Measurements from ENCODE around the gene SLC6A11. TPM values are rescaled to one million over a fixed set of nuclear protein-coding genes. Genes with fewer than 3 reads are reported as not detected.

SLC6A11 gene
- total RNA-seq, 2 donors from 2014 or later = 0.10 TPM; not detected in 1

DNA sequence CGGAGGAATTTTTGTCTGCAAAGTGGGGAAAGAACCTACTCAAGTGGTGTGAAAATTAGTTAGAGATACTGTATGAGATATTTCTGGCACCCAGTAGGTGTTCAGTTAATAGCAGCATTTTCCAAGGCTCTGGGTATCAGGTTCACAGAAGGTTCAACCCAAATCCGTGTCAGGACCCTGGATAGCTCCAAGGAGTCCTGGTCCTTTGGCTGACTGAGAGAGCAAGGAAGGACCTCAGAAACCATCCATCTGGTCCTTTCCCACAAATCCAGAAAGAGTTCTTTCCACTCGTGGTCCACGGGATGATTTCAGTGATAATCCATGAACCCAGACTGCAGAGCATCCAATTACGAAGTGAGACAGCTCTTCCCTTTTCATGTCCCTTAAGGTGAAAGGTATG is 51.4 kb downstream of the SLC6A11 start:
- intact Hi-C loops (cut with DNase I) = no loop called here
- DNase-seq (ENCODE audit: low spot score) = no peak

GRCh38 chr3:10869460-10869859 is 53.4 kb downstream of the SLC6A11 start:
- intact Hi-C loops (cut with DNase I) = no loop called here
- DNase-seq (ENCODE audit: low spot score) = no peak

DNA sequence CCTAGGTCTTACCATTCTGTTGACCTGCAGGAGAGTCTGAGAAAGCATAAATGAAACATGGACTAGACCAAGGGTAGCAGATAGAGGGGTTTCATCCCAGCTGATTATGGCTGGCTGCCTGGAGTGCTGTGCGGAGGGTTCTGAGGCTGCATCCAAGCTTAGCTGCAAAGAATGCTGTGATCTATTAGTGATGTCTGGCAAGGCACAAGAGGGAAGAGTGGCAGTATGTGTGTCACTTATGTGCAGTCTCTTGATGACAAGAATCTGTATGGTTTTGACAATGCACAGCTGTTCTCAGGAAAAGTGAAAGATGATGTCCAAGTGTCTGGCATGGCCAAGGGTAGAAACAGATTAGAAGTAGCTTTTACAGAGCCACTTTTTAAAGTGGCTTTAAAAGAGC is 54.3 kb downstream of the SLC6A11 start:
- intact Hi-C loops (cut with DNase I) = loop anchor here in 1 of 2 donors (5.0 kb wide), 1 partner anchor 1432 kb away; no protein-coding TSS in a partner anchor
- no peak for DNase-seq (ENCODE audit: low spot score)

DNA sequence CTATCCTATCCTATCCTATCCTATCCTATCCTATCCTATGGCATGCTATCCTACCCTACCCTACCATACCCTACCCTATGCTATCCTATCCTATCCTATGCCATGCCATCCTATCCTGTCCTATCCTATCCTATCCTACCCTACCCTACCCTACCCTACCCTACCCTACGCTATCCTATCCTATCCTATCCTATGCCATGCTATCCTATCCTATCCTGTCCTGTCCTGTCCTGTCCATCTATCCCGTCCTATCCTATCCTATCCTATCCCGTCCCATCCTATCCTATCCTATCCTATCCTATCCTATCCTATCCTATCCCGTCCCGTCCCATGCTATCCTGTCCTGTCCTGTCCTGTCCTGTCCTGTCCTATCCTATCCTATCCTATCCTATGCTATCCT is 57.4 kb downstream of the SLC6A11 start:
- no peak for DNase-seq (ENCODE audit: low spot score)
- intact Hi-C loops (cut with DNase I) = loop anchor here in 1 of 2 donors (5.0 kb wide), 1 partner anchor 1429 kb away; no protein-coding TSS in a partner anchor

- no peak for DNase-seq (ENCODE audit: low spot score)
- intact Hi-C loops (cut with DNase I) = no loop called here
Measured at GRCh38 chr3:10875914-10876313, 59.9 kb downstream of the SLC6A11 start.

- intact Hi-C loops (cut with DNase I) = no loop called here
- DNase-seq (ENCODE audit: low spot score) = no peak
Measured at GRCh38 chr3:10876661-10877060, 60.6 kb downstream of the SLC6A11 start.

- intact Hi-C loops (cut with DNase I) = no loop called here
- DNase-seq (ENCODE audit: low spot score) = no peak
Measured at GRCh38 chr3:10882851-10883250, 66.8 kb downstream of the SLC6A11 start.

DNA sequence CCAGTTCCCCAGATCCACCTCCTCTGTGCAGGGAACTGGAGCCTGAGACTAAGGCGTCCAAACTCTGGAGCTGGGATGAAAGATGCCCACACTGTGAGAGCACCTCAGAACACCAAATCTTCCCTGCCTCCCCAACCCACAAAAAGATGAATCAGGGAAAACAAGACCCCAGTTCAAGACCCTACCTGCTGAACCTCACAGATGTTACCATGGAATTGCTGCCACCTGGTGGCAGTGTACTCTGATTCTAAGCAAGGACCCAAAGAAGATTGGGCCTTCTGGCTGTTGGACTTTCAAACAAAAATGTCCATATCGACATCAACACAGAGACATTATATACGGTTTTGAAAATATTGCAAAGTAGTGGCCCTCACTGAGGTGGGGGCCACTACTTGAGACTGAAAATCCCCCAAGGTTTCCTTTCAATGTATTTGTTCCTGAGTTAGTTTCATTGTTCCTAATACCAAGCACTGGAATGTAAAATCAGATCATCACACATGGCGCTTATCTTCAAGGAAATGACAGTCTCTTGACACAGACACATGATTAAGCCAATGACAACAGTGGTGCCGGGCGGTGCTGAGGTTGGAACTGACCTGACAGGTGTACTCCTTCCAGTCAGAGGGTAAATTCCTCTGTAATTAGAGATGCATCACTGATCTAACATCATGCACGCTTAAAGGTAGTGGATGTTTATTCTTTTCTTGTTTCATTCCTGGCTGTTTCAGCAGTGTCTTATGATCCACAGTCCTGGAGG is 67.6 kb downstream of the SLC6A11 start:
- DNase-seq (ENCODE audit: low spot score) = no peak
- intact Hi-C loops (cut with DNase I) = no loop called here

DNA sequence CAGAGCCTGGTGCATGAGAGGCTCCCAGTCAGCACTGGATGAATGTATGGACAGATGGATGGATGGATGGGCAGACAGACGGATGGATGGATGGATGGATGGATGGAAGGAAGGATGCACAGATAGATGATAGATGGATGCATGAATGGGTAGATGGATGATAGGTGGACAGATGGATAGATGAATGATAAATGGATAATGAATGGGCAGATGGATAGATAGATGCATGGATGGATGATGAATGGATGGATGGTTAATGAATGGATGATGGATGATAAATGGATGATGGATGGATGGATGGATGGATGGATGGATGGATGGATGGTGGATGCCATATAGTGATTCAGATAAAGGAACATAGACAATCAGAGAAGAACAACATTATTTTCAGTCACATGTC is 71.0 kb downstream of the SLC6A11 start:
- intact Hi-C loops (cut with DNase I) = no loop called here
- DNase-seq (ENCODE audit: low spot score) = no peak

- intact Hi-C loops (cut with DNase I) = no loop called here
- DNase-seq (ENCODE audit: low spot score) = no peak
Measured at GRCh38 chr3:10888518-10889090, 72.6 kb downstream of the SLC6A11 start.

DNA sequence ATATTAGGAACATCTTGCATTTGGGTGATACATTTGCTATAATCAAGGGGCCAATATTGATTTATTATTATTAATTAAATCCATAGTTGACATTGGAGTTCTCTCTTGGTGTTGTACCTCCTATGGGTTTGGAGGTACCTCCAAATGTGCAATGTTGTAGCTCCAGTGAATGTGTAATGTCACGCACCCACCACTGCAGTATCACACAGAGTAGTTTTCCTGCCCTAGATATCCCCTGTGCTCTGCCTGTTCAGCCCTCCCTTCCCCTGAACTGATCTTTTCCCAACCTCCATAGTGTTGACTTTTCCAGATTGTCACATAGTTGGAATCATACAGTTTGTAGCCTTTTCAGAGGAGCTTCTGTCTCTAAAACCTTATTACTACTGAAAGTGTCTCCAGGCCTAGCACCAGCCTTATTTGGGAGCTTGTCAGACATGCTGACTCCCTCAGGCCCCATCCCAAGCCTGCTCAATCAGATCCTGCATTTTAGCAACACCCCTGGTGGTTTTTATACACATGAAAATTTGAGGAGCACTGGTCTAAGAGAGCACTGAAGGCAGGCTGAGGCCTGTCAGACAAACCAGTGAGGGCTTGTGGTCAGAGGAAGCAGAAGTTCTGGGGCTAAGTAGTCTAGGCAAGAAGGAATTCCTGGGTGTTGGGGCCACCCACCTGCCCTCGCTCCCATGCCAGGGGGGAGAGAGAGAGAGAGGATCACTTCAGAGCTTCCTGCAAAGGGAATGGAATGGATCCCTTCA is 73.4 kb downstream of the SLC6A11 start:
- intact Hi-C loops (cut with DNase I) = no loop called here
- no peak for DNase-seq (ENCODE audit: low spot score)

DNA sequence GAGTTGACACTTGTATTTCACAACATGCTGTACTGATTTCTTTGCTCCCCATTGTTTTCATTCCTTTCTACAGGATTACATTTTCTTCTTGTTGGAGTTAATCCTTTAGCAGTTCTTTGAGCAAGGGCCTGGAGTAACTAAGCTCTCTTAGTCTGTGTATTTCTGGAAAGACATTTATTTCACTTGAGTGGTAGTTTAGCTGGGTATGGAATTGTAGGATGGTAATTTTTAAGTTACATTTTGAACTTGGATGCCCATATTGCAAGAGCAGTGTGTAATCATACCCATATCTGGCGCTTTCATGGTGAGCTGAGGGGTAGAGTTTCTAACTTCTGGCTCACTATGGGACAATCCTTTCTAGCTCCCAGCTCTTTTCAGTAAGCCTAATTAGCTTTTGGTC is 74.6 kb downstream of the SLC6A11 start:
- intact Hi-C loops (cut with DNase I) = no loop called here

GRCh38 chr3:10892622-10893021 is 76.6 kb downstream of the SLC6A11 start:
- DNase-seq (ENCODE audit: low spot score) = no peak
- intact Hi-C loops (cut with DNase I) = no loop called here

More for the DNA sequence above, 74.6 kb downstream of the SLC6A11 start:
- no peak for DNase-seq (ENCODE audit: low spot score)

- no peak for DNase-seq (ENCODE audit: low spot score)
- intact Hi-C loops (cut with DNase I) = no loop called here
Measured at GRCh38 chr3:10901296-10901945, 85.4 kb downstream of the SLC6A11 start.

DNA sequence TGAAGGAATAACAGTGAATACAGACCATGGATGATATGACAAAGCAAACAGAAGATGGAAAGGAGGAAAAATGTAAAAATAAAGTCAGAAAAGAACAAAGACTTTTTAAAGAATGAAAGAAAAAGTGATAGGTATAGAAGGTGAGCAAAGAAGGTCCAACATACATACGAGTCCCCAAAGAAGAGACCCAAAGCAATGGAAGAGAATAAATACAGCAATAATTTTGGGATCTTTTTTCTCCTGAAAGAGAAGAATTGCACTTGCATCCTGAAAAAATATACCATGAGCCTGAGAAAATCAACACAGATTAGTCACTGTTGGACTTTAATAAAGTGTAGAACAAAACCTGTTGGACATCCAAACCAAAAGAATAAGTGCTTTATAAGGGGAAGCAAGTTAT is 91.2 kb downstream of the SLC6A11 start:
- DNase-seq (ENCODE audit: low spot score) = no peak
- intact Hi-C loops (cut with DNase I) = no loop called here

GRCh38 chr3:10910367-10910766 is 94.3 kb downstream of the SLC6A11 start:
- intact Hi-C loops (cut with DNase I) = no loop called here
- no peak for DNase-seq (ENCODE audit: low spot score)

DNA sequence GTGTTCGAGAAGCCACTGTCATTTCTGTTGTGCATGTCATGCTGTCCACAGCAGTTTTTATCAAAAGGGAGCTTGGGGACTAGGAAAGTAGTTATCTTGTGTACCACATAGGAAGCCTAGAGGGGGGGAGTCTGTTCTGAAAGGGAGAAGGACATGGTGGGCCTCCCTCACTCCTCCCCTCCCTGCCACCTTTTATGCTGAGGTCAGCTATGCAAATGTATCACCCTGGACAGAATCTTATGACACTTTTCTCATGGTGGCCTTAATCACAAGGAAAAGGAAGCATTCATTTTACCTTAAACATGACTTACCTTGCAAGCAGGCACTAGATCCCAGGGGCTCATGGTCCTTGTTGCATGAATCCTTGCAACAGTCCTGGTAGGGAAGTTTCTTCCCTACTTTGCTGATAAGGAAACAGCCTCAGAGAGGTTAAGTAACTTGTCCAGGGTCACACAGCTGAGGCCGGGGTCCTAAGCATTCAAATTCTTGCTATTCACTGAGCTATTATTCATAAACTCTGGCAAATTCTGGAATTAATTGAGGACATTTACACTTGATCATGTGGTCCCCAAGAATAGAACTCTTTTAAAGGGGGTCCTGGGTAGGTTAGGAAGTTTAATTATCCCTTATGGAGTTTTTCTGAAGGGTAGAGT is 95.4 kb downstream of the SLC6A11 start:
- no peak for DNase-seq (ENCODE audit: low spot score)

DNA sequence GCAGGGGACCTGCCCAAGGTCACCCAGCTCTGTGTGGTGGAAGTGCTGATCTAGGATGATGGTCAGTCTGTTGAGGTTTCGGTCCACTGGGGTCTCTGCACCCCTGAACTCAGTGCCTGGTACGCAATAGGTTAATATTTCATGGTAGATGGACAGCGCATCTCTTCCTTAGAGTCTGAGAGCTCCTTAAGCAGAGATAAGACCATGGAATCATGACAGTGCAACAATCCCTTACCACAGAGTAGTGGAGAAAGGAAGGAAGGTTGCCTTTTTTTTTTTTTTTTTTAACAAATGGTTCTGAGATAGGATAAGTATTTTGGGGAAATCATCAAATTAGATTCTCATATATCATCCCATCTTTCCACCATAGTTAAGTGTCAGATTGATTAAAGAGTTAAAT is 96.8 kb downstream of the SLC6A11 start:
- DNase-seq (ENCODE audit: low spot score) = no peak

More for the DNA sequence above, 95.4 kb downstream of the SLC6A11 start:
- intact Hi-C loops (cut with DNase I) = no loop called here

GRCh38 chr3:10915376-10915775 is 99.3 kb downstream of the SLC6A11 start:
- DNase-seq (ENCODE audit: low spot score) = no peak
- intact Hi-C loops (cut with DNase I) = no loop called here

More for the DNA sequence above, 96.8 kb downstream of the SLC6A11 start:
- intact Hi-C loops (cut with DNase I) = no loop called here
